Measurements from ENCODE around the gene USPL1. TPM values are rescaled to one million over a fixed set of nuclear protein-coding genes. Genes with fewer than 3 reads are reported as not detected.

Gene USPL1
- total and polyA plus RNA-seq, 2 of the 13 experiments (the other 11 are each of a cell fraction or from before 2014, with no cell fraction given): 13.7 to 15.9 TPM

DNA sequence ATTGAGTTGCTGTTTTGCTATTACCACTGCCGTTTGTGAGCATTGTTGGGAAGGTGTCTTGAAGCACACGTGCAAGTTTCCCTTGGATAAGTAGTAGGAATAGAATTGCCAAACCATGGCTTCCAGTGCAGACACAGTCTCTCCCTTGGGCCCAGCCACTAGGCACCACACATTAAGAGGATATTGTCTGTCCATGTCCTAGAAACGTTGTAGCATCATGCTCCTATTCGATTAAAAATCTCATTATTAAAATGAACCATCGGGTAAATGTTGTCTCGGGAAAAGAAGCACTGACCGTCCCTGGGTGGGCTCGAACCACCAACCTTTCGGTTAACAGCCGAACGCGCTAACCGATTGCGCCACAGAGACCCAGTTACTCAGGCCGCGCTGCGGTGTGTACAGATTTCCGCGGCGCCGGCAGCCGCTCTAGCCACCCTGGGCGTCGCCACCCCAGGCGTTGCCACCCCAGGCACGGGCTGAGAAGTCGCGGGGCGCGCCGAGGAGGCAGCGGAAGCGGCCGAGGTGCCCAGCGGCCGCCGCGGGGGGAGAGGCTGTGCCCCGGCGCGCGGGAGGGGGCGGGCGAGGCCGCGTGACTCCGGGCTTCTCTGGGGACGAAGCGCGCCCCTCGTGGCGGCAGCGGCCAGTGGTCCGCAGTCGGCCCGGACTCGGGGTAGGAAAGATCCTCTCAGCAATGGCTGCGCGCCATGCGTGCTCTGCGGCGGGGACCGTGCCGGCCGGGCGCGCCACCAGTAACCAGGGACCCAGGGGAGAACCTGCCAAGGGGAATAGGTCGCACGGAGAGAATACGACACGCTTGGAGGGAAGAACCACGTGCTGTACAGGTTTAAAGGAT is 56.2 kb downstream of the USPL1 start (continued):
- TF ChIP-seq, protein P1, sequence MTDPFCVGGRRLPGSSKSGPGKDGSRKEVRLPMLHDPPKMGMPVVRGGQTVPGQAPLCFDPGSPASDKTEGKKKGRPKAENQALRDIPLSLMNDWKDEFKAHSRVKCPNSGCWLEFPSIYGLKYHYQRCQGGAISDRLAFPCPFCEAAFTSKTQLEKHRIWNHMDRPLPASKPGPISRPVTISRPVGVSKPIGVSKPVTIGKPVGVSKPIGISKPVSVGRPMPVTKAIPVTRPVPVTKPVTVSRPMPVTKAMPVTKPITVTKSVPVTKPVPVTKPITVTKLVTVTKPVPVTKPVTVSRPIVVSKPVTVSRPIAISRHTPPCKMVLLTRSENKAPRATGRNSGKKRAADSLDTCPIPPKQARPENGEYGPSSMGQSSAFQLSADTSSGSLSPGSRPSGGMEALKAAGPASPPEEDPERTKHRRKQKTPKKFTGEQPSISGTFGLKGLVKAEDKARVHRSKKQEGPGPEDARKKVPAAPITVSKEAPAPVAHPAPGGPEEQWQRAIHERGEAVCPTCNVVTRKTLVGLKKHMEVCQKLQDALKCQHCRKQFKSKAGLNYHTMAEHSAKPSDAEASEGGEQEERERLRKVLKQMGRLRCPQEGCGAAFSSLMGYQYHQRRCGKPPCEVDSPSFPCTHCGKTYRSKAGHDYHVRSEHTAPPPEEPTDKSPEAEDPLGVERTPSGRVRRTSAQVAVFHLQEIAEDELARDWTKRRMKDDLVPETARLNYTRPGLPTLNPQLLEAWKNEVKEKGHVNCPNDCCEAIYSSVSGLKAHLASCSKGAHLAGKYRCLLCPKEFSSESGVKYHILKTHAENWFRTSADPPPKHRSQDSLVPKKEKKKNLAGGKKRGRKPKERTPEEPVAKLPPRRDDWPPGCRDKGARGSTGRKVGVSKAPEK (CRISPR knock-in tag; IDR thresholded peaks at IDR 0.05; ENCODE audit: borderline replicate concordance): no peak
- TF ChIP-seq, protein P2, sequence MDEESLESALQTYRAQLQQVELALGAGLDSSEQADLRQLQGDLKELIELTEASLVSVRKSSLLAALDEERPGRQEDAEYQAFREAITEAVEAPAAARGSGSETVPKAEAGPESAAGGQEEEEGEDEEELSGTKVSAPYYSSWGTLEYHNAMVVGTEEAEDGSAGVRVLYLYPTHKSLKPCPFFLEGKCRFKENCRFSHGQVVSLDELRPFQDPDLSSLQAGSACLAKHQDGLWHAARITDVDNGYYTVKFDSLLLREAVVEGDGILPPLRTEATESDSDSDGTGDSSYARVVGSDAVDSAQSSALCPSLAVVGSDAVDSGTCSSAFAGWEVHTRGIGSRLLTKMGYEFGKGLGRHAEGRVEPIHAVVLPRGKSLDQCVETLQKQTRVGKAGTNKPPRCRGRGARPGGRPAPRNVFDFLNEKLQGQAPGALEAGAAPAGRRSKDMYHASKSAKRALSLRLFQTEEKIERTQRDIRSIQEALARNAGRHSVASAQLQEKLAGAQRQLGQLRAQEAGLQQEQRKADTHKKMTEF (CRISPR knock-in tag; IDR thresholded peaks at IDR 0.05): peak; percentile 85; the same call in 1 of the 2 replicates
- TF ChIP-seq FOXM1 (CRISPR knock-in tag; IDR thresholded peaks at IDR 0.05): no peak
- TF ChIP-seq, protein P3, sequence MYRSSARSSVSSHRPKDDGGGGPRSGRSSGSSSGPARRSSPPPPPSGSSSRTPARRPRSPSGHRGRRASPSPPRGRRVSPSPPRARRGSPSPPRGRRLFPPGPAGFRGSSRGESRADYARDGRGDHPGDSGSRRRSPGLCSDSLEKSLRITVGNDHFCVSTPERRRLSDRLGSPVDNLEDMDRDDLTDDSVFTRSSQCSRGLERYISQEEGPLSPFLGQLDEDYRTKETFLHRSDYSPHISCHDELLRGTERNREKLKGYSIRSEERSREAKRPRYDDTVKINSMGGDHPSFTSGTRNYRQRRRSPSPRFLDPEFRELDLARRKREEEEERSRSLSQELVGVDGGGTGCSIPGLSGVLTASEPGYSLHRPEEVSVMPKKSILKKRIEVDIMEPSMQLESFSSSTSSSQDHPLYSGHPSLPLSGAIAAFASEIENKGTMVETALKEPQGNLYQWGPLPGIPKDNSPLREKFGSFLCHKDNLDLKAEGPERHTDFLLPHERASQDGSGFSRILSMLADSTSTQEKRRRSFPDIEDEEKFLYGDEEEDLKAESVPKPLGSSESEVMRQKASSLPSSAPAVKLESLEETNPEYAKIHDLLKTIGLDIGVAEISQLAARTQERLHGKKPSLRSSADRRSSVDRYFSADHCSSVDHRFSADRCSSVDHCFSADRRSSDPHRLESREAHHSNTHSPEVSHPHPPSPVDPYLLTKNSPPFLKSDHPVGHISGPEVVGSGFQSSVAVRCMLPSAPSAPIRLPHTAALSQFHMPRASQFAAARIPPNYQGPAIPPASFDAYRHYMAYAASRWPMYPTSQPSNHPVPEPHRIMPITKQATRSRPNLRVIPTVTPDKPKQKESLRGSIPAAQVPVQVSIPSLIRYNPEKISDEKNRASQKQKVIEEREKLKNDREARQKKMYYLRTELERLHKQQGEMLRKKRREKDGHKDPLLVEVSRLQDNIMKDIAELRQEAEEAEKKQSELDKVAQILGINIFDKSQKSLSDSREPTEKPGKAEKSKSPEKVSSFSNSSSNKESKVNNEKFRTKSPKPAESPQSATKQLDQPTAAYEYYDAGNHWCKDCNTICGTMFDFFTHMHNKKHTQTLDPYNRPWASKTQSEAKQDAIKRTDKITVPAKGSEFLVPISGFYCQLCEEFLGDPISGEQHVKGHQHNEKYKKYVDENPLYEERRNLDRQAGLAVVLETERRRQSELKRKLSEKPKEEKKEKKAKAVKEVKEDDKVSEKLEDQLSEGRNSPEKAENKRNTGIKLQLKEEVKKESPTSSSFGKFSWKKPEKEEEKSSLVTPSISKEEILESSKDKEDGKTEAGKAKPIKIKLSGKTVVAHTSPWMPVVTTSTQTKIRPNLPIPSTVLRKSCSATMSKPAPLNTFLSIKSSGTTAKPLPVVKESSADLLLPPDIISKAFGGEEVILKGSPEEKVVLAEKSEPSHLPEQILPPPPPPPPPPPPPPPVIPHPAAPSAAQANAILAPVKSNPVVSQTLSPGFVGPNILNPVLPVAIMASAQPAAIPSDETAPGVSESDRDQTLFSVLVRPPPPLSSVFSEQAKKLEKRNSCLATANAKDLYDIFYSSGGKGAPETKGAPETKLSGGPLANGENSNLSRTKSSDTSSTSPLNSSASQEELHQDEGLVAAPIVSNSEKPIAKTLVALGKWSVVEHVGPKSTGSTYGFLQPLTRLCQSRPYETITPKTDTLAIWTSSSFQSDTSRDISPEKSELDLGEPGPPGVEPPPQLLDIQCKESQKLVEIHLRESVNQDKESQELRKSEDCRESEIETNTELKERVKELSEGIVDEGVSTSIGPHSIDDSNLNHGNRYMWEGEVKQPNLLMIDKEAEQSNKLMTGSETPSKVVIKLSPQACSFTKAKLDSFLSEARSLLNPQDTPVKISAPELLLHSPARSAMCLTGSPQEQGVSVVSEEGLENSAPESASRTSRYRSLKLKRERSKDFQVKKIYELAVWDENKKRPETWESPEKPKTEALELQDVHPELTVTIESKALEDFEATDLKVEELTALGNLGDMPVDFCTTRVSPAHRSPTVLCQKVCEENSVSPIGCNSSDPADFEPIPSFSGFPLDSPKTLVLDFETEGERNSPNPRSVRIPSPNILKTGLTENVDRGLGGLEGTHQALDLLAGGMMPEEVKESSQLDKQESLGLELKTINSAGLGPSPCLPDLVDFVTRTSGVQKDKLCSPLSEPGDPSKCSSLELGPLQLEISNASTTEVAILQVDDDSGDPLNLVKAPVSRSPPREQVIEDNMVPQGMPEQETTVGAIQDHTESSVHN (CRISPR knock-in tag; IDR thresholded peaks at IDR 0.05): 0 out of 2 replicates have a peak, but pooled peaks have one; percentile 71
- TF ChIP-seq SIN3A (IDR thresholded peaks at IDR 0.05; ENCODE audit: borderline replicate concordance, low read depth, low read length): no peak
- TF ChIP-seq, protein P4, sequence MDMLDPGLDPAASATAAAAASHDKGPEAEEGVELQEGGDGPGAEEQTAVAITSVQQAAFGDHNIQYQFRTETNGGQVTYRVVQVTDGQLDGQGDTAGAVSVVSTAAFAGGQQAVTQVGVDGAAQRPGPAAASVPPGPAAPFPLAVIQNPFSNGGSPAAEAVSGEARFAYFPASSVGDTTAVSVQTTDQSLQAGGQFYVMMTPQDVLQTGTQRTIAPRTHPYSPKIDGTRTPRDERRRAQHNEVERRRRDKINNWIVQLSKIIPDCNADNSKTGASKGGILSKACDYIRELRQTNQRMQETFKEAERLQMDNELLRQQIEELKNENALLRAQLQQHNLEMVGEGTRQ (IDR thresholded peaks at IDR 0.05; ENCODE audit: low read depth, low read length): peak; percentile 64
- TF ChIP-seq, protein P4 (CRISPR knock-in tag; IDR thresholded peaks at IDR 0.05; ENCODE audit: borderline replicate concordance): peak; percentile 56; the same call in 1 of the 2 replicates
- TF ChIP-seq ZNF569 (CRISPR knock-in tag; IDR thresholded peaks at IDR 0.05; ENCODE audit: borderline replicate concordance): no peak
- TF ChIP-seq XBP1 (CRISPR knock-in tag; IDR thresholded peaks at IDR 0.05): no peak; the same call in 1 of the 2 replicates
- TF ChIP-seq NRL (CRISPR knock-in tag; IDR thresholded peaks at IDR 0.05; ENCODE audit: borderline replicate concordance): peak; percentile 49; the same call in 1 of the 2 replicates
- TF ChIP-seq ZNF451 (CRISPR knock-in tag; IDR thresholded peaks at IDR 0.05): peak; percentile 70; the same call in 1 of the 2 replicates
- peak; percentile 98 for TF ChIP-seq ZSCAN31 (CRISPR knock-in tag; IDR thresholded peaks at IDR 0.05; ENCODE audit: low read depth)
